Measurements from ENCODE around the gene CCSER1. TPM values are rescaled to one million over a fixed set of nuclear protein-coding genes. Genes with fewer than 3 reads are reported as not detected.

CCSER1 gene
- total RNA-seq, 1 experiment from 2014 or later: 0.05 TPM

GRCh38 chr4:90602726-90603125 lies 475.5 kb downstream of the CCSER1 start:
- POLR2A ChIA-PET: no interaction called here
- no TSS peak for BruUV-seq (replicated peaks)
- intact Hi-C loops (cut with micrococcal nuclease; ENCODE audit: unreplicated experiment): no loop called here
- H3K27me3 ChIP-seq (ENCODE audit: control insufficient read depth, insufficient read depth, low read length): no peaks in the 10 kb centered on the region
- no peak overlapping the region for H3K4me3 ChIP-seq (ENCODE audit: low read depth in 2 of 2, low read length in 2 of 2)
- CTCF ChIA-PET: no interaction called here
- H3K9me3 ChIP-seq (ENCODE audit: control insufficient read depth, insufficient read depth, low read depth, low read length): no peaks in the 10 kb centered on the region
- in situ Hi-C loops (cut with HindIII; ENCODE audit: low pct_unique_long_range_greater_than_20kb, low sequenced_read_pairs): no loop called here
- H3K36me3 ChIP-seq (ENCODE audit: control insufficient read depth, insufficient read depth, low read length): no peaks in the 10 kb centered on the region
- no peak overlapping the region for H3K27ac ChIP-seq (ENCODE audit: low read length)
- DNase-seq (ENCODE audit: low read depth, low spot score) (no peak), ATAC-seq (no peak)
- H3K4me1 ChIP-seq (ENCODE audit: control insufficient read depth, insufficient read depth, low read length): no peaks in the 10 kb centered on the region
- TF ChIP-seq REST (IDR thresholded peaks at IDR 0.05; ENCODE audit: insufficient read depth in 1 of 2, low read depth in 2 of 2, low read length in 1 of 2) (no peak), POLR2AphosphoS5 (IDR thresholded peaks at IDR 0.05; ENCODE audit: low read depth, low read length) (no peak), TCF7L2 (IDR thresholded peaks at IDR 0.05; ENCODE audit: low read depth, low read length) (no peak), CTCF (IDR thresholded peaks at IDR 0.05) (no peak)

GRCh38 chr4:90603540-90603939 lies 476.3 kb downstream of the CCSER1 start:
- intact Hi-C loops (cut with micrococcal nuclease; ENCODE audit: unreplicated experiment) (no loop called here), in situ Hi-C loops (cut with HindIII; ENCODE audit: low pct_unique_long_range_greater_than_20kb, low sequenced_read_pairs) (no loop called here)
- BruUV-seq (replicated peaks): no TSS peak
- TF ChIP-seq POLR2AphosphoS5 (IDR thresholded peaks at IDR 0.05; ENCODE audit: low read depth, low read length) (no peak), SIN3A (IDR thresholded peaks at IDR 0.05; ENCODE audit: borderline replicate concordance, insufficient read depth, low read depth, low read length) (no peak), TCF7L2 (IDR thresholded peaks at IDR 0.05; ENCODE audit: low read depth, low read length) (no peak), CTCF (IDR thresholded peaks at IDR 0.05) (no peak), REST (IDR thresholded peaks at IDR 0.05; ENCODE audit: insufficient read depth in 1 of 2, low read depth in 2 of 2, low read length in 1 of 2) (no peak)
- Histone ChIP-seq H3K9me3 (ENCODE audit: control insufficient read depth, insufficient read depth, low read depth, low read length) (no peaks in the 10 kb centered on the region), H3K4me3 (ENCODE audit: low read depth in 2 of 2, low read length in 2 of 2) (no peak overlapping the region), H3K27me3 (ENCODE audit: control insufficient read depth, insufficient read depth, low read length) (no peaks in the 10 kb centered on the region), H3K27ac (ENCODE audit: low read length) (no peak overlapping the region), H3K4me1 (ENCODE audit: control insufficient read depth, insufficient read depth, low read length) (no peaks in the 10 kb centered on the region), H3K36me3 (ENCODE audit: control insufficient read depth, insufficient read depth, low read length) (no peaks in the 10 kb centered on the region)
- ChIA-PET CTCF (no interaction called here), POLR2A (no interaction called here)
- DNase-seq (ENCODE audit: low read depth, low spot score): no peak
- ATAC-seq: no peak
